GM19452 (cell line): ENCODE measurements around the gene PCYT1A.
"Not testable (repeated sequence)": the region's sequence is repeated elsewhere in the genome, so short reads cannot be mapped to it uniquely, and the experiment has no call there.

Experiments used
- ATAC-seq: cut with Tn5 transposase; IDR thresholded peaks from one replicate; pipeline ENCODE4 v1.9.1; 2021; ENCODE audit not compliant: unreplicated experiment

PCYT1A gene

DNA sequence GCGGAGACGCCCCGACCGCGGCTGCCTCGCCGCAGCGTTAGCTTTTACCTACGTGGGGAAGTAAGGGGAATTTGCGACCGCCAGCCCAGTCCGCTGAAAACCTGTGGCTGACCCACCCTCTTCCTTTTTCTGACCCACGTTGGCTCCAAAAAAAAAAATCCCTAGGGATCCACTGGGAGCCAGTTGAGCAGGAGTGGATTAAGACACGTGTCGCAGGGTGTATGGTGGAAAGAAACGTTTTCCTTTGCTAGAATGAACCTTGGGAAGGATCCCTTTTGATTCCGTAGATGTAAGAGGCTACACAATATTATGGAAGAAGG lies 575 bp upstream of the PCYT1A start:
- no peak for ATAC-seq

DNA sequence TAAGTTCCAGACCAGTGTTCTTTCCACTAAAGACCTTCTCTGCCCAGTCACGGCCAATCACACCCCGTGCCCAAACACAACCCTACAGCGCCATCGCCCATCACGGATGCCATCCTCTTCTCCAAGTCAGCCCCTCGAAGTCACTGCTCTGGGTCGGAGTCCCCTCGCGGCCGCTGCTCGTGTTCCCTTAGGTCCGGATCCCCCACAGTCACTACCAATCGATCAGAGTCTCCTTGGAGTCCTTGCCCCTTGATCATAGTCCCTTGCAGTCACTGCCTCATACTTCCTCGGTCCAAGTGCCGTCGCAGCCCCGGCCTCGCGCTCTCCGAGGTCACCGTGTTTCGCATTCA lies 461 bp downstream of the PCYT1A start:
- no peak for ATAC-seq

DNA sequence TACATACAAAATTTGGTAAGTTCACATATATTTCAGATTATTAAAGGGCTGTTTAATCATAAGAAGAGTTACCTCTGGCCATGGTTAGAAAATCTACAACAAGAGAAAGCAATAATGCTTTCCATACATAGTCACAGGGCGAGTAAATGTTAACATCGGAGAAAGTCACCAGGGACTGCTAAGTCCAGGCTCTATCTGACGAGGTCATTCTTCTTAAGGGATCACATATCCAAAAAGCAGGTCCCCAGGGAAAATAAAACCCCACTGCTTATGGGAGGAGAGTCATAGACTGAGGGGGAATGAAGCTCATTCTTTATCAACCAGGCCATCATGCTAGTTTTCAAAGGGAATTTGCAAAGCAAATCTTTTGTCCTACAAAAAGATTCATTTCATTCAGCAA lies 3.1 kb downstream of the PCYT1A start:
- no peak for ATAC-seq

DNA sequence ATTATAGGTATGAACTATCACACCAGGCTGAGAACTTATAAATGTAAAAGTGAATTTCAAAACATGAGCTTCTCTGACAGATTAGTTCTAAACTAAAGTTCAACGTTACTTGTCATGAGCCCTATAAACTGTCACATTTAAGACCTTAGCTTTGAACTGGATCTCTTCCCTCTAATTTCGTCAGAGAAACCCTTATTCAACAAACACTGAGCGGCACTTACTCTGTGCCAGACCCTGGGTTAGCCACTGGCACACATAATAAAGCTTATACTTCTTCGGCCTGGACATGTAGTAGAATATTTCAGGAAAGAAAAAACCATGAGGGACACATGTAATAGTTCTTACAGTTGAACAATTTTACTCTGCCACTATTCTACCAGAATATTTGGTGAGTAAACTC lies 5.6 kb downstream of the PCYT1A start:
- no peak for ATAC-seq

DNA sequence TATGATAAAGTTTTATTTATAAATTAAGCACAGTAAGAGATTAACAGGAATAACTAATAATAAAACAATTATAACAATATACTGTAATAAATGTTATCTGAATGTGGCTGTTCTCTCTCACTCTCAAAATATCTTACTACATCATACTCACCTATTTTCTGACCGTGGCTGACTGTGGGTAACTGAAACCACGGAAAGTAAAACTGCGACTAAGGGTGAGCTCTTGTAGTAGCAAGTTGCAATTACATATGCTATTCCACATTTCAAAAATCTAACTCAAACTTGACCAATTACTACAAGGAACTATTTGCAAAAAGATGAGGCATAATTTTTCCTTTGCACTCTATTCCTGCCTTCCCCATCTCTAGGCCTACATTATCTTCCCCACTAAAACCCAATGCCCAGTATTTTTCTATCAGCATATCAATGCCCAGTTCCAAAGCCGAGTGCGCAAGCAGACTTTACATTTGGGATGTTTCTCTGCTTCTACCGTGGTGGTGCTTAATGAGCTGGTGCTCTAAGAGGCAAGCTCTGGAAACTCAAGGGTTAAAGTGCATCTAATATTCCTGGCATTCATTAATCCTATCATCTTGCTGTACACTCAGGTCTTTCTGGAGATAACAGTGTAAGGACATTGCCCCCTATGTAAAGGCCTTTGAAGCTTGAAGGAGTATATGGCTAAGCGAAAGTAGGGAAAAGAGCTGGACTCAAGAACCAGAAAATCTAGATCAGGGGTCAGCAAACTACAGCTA lies 6.7 kb downstream of the PCYT1A start:
- ATAC-seq = peak; percentile 73

DNA sequence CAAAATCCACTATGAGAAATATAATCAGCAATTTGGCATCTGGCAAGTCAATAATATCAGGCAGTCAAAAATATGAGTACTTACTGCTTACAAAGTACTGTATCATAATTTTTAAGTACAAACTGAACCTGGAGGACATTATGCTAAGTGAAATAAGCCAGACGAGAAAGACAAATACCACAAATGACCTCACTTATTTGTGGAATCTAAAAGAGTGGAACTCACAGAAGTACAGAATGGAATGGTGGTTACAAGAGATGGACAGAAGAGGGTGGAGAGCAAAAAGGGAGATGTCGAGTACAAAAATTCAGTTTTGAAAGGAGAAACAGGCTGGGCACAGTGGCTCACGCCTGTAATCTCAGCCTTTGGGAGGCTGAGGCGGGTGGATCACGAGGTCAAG lies 12.4 kb downstream of the PCYT1A start:
- ATAC-seq = no peak

DNA sequence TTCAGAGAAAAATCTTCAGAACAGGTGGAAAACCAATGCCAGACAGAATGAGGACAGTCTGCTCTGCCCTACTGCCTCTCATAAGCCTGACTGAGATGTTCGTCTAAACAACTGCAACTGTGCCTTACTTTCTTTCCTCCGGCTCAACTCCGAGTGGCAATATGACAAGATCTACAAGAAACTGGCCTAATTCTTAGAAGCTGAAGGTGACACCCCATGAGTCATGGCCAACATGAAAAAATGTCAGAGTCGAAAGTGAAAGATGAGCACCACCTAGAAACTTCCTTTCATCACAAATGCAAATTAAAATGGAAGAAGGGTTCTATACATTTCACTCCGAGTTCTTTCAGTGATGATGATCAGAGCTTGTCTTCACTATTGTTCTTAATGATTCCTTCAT lies 12.9 kb downstream of the PCYT1A start:
- peak; percentile 84 for ATAC-seq

DNA sequence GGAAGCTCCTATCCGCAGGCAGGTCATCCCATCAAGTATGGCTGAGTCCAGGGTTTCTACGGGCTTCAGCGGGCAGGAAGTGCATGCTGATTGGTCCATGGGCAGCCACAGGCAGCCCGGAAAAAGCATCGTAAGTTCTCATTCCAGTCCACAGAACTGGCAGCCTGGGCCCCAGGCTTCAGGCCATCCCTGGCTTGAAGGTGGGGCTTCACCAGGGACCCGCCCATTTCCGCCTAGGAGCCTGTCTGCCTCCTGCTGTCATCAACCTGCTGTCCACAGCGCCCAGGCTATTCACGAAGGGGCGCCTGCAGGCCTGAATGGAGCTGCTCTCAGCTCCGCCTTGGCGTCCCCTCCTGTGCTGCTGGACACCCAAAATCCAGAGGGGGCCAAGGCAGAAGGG lies 13.9 kb downstream of the PCYT1A start:
- no peak for ATAC-seq

DNA sequence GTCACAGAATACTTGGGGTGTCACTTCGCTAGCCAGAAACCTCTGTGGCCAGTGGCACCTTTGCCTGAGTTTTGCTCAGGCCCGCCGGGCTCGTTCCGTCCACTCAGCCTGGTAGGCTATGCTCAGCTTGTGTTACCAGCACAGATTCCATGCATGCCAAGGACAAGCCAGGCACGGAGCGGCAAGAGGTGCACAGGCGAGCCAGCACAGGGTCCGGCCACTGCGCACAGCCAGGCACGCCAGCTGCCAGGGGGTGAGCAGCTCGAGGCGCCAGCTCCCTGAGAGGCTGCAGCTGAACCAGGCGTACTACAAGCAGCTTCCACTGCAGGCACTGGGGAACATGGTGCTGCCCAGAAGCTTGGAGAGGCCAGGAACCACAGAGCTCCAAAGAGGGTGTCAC lies 14.7 kb downstream of the PCYT1A start:
- no peak for ATAC-seq

DNA sequence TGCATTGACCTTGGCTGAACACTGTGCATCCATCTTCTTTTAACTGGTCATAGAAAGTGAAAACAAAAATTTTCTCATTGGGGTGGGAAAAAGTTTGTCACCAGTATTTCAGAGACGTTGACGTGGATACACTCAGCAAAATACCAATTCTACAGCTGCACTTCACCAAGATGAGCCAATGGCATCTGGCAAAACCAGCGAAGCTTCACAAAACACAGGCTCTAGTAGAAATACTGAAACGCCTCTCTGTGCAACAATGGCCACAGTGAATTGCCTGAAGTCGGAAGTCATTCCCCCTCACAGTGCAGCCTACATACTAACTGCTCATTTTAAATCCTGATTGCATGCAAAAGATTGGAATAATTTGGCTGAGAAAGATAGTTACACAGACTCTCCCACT lies 17.0 kb downstream of the PCYT1A start:
- ATAC-seq = no peak

DNA sequence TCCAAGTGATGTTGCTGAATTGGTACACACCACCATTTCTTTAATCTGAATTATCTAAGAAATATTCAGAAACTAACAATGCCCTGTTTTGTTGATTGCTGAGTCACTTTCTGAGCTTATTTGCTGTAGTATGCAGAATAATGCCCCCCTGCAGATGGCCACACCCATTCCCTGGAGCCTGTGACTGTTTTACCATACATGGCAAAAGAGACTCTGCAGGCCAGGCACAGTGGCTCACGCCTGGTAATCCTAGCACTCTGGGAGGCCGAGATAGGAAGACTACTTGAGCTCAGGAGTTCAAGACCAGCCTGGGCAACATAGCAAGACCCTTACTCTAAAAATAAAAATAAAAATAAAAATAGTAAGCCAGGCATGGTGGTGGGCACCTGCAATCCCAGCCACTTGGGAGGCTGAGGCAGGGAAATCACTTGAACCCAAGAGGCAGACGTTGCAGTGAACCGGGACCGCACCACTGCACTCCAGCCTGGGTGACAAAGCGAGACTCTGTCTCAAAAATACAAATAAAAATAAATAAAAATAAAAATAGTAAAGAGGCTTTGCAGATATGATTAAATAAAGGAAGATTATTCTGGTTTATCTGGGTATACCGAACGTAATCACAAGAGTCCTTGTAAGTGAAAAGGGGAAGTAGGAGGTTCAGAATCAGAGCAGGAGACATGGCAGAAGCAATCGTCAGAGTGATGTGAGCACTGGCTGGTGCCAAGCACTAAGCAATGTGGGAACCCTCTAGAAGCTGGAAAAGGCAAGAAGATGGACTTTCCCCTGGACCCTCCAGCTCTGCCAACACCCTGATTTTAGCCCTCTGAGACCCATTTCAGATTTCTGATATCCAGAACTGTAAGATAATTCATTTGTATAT lies 19.0 kb downstream of the PCYT1A start:
- no peak for ATAC-seq

DNA sequence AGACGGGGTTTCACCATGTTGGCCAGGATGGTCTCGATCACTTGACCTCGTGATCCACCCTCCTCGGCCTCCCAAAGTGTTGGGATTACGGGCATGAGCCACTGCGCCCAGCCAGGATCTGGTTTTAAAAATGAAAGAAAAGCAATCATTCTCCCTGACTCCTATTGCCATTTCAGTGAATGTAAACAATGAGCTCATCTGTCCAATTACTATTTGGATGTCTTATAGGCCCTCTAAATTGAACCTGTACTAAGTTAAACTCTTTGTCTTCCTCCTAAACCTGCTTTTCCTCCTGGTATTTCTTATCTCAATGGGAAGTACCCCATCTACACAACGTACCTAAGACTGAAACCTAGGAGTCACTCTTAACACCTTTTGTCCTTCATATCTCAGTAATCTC lies 23.7 kb downstream of the PCYT1A start:
- ATAC-seq = no peak

DNA sequence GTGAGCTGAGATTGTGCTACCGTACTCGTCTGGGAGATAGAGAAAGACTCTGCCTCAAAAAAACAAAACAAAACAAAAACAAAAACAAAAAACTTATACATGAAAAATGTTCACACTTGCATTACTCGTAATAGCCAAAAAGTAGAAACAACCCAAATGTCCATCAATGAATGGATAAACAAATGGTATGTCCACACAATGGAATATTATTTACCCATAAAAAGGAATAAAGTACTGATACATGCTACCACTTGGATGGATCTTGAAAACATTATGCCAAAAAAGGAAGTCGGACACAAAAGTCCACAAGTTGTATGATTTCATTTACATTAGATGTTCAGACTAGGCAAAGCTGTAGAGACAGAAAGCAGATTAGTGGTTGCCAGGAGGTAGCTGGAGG lies 26.7 kb downstream of the PCYT1A start:
- no peak for ATAC-seq

DNA sequence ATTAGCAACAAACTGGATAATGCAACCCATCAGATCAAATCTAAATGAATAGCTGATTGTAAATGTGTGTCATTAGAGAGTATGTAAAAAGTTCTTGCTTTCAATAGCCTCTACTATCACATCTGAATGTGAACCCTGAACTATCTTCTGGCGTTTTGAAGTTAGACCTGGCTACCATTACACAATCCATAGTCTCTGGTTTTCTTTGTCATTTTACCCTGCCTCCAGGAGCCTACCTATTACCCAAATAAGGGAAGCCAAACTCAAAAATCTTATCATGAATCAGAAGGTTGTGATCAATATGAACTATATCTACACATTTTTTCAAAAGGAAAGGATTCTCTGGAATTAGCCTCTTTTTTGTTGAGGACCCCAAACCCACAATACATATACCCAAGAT lies 31.8 kb downstream of the PCYT1A start:
- no peak for ATAC-seq

DNA sequence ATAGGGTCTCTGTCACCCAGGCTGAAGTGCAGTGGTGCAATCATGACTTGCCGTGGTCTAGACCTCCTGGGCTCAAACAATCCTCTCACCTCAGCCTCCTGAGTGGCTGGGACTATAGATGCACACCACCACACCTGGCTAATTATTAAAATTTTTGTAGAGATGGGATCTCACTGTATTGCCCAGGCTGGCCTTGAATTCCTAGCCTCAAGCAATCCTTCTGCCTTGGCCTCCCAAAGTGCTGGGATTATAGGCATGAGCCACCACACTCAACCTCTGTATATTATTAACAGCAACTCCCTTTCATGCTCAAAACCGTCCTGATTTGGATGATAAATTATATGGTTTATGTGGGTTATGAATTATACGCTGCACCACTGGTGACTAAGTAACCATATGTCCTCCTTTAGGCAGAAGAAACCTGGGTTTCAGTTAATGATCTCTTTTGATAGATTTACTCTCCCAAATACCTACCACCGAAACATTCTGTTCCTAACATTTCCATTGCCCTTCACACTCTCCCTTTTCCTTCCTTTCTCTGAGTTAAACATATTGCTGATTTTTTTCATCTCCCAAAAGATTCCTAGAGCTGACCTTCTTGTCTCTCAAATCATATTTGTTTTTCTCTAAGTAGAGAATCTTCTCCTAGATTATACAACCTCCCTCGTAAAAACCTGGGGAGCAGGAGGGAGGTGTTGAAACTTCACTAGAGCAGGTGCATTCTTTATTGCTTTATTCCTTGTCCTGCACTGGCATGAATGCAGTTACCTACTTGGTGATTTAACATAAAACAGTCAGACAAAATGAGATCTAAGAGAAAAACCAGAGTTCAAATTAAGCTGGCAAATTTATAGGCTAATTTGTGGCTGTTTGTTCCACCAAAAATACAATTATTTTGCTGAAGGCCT lies 32.9 kb downstream of the PCYT1A start:
- ATAC-seq = no peak

DNA sequence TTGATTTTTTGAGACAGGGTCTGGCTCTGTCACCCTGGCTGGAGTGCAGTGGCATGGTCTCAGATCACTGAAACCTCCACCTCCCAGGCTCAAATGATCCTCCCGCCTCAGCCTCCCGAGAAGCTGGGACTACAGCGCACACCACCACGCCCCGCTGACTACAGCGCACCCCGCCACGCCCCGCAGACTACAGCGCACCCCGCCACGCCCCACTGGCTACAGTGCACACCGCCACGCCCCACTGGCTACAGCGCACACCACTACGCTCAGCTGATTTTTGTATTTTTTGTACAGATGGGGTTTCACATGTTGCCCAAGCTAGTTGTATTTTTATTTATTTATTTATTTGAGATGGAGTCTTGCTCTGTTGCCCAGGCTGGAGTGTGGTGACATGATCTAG lies 35.6 kb downstream of the PCYT1A start:
- no peak for ATAC-seq

DNA sequence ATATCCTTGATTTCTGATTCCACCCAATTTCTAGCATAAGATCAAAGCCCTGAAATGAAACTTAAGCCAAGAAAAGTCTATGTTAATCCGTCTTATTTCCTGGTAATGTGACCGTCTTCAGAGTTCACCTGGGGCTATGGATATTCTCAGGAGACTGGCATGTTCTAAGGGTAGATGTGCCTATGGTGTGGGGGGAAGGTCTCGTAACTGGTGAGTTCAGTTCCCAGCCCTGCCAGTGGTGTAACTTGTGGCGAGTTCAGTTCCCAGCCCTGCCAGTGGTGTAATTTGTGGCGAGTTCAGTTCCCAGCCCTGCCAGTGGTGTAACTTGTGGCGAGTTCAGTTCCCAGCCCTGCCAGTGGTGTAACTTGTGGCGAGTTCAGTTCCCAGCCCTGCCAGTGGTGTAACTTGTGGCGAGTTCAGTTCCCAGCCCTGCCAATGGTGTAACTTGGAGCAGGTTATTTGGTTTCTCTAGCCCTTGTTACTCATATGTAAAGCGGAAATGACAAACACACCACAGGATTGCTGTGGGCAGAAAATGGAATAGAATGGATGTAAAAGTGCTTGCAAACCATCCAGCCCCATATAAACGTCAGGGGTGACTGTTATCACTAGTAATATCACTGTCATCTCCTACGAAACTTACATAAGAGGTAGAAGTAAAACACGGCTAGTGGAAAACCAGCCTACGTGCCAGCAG lies 40.8 kb downstream of the PCYT1A start:
- no peak for ATAC-seq

DNA sequence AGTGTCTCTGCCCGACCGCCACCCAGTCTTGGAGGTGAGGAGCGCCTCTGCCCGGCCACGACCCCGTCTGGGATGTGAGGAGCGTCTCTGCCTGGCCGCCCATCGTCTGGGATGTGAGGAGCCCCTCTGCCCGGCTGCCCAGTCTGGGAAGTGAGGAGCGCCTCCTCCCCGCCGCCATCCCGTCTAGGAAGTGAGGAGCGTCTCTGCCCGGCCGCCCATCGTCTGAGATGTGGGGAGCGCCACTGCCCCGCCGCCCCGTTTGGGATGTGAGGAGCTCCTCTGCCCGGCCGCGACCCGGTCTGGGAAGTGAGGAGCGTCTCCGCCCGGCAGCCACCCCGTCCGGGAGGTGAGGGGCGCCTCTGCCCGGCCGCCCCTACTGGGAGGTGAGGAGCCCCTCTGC lies 43.4 kb downstream of the PCYT1A start:
- ATAC-seq = not testable (repeated sequence)

DNA sequence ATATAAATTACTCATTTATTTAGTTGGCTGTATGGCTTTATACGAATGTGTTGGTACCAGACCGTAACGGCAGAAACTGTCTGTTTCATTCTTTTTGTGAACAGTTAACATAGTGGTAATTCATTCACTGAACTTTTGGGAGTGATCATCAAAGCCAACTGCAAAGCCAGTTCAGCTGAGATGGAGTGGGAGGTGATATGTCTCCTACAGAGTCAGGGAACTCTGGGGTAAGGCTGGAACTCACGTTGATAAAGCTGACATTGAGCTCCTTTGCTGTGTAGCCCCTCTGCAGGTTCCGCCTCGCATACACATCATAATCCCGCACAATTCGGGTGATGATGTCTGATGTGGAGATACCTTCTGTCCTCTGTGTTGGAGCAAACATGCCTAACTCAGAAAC lies 45.8 kb downstream of the PCYT1A start:
- ATAC-seq = no peak

DNA sequence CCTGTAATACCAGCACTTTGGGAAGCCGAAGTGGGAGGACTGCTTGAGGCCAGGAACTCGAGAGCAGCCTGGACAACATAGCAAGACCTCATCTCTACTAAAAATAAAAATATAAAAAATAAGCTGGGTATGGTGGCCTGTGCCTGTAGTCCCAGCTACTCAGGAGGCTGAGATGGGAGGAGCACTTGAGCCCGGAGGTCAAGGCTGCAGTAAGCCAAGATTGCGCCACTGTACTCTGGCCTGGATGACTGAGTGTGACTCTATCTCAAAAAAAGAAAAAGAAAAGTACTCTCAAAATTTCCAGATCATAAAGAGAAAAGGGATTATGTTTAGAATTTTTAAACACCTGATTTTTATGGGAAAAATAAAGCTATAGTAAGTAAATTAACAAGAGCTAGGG lies 47.1 kb downstream of the PCYT1A start:
- ATAC-seq = no peak
